GM12874 (cell line): Measurements from ENCODE around the gene SLX4IP.

Experiments used
- TF ChIP-seq, protein P1 (sequence below): IDR thresholded peaks from 2 replicates; pipeline ENCODE4 v1.5.1; 2011; ENCODE audit warnings: low read depth, mild to moderate bottlenecking, control low read depth, low read length, moderate library complexity; ENCODE audit not compliant: insufficient read depth

Gene SLX4IP

DNA sequence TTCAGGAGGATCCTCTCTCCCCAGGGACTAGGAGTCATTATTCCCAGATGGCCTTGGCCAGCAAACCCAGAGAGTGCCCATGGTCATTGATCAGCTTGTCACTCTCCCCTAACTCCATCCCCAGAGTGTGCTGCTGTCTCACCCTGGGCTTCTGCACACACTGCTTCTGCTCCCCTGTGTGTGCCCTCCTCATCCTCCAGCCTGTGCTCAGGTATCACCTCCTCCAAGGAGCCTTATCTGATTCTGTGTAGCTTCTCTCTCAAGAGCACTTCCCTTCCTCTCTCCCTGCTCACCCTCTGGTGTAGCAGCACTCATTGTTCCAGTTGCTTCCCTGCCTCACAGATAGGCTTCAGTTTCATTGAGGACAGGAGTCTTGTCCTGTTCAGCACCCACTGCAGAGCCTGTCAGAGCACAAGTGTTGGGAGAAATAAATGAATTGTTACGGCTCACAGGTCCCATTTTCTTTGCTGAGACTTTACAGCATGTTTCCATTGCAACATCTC is 136.3 kb downstream of the SLX4IP start:
- TF ChIP-seq, protein P1, sequence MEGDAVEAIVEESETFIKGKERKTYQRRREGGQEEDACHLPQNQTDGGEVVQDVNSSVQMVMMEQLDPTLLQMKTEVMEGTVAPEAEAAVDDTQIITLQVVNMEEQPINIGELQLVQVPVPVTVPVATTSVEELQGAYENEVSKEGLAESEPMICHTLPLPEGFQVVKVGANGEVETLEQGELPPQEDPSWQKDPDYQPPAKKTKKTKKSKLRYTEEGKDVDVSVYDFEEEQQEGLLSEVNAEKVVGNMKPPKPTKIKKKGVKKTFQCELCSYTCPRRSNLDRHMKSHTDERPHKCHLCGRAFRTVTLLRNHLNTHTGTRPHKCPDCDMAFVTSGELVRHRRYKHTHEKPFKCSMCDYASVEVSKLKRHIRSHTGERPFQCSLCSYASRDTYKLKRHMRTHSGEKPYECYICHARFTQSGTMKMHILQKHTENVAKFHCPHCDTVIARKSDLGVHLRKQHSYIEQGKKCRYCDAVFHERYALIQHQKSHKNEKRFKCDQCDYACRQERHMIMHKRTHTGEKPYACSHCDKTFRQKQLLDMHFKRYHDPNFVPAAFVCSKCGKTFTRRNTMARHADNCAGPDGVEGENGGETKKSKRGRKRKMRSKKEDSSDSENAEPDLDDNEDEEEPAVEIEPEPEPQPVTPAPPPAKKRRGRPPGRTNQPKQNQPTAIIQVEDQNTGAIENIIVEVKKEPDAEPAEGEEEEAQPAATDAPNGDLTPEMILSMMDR, result no peak

DNA sequence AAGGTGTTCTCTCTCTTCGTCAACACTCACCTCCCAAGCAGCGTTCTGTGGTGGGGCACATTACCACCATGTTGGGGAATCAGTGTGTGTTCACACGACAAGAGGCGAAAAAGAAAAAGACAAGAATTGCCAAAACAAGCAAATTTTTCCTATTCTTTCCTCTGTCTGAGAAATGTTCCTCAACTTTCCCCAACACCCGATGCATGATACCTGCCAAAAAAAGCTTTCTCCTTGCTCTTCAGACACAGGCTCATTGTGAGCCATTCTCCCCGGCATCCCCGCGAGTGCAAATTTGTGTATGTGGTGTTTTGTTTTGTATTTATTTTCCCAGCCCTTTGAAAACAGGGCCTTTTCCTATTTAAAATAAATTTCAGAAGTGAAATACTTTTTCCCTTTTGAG is 137.7 kb downstream of the SLX4IP start:
- TF ChIP-seq, protein P1, result no peak

DNA sequence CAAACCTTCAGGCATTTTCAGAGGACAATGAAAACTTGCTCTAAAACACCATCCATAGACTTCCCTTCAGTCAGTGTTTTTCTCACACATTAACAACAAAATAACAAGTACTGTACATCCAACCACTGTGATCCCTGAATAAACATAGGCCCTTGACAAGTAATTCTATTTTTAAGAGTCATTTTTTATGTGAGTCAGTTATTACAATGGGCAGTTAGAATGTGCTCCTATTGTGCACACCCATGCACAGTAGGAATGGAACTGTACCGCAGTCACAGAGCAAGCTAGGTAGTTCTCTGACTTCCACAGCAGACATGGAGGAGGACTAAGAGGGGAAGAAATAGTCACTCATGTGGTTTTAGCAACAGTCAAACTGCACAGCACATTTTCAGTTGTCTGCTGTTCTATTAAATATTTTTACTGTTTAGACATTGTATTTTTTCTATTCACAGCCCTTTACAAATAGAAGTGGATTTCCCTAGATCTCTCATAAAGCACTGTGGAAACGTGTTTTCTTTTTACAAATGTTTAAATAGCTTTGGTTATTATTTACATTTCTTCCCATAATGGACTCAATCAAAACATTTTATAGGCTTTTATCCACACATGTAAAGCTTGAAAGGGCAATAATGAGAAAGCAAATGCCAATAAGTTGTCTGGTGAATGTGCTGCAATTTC is 138.3 kb downstream of the SLX4IP start:
- TF ChIP-seq, protein P1, result no peak

DNA sequence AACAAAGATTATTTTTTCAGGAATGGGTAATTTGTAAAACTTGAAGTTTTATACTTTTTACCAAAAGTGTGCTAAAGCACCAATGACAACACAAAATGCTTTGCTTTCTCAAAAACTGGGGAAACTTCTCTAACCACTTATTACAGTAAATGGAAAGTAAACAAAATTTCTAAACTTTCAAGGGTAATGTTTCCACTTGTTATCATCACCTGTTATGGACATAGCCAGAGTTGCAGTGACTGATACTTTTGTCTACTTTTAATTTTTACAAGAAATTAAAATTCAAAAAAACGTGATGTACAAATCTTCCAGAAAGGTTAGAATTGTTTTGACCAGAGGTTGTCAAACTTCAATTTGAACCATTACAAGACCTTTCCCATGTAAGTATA is 138.8 kb downstream of the SLX4IP start:
- TF ChIP-seq, protein P1, result no peak

DNA sequence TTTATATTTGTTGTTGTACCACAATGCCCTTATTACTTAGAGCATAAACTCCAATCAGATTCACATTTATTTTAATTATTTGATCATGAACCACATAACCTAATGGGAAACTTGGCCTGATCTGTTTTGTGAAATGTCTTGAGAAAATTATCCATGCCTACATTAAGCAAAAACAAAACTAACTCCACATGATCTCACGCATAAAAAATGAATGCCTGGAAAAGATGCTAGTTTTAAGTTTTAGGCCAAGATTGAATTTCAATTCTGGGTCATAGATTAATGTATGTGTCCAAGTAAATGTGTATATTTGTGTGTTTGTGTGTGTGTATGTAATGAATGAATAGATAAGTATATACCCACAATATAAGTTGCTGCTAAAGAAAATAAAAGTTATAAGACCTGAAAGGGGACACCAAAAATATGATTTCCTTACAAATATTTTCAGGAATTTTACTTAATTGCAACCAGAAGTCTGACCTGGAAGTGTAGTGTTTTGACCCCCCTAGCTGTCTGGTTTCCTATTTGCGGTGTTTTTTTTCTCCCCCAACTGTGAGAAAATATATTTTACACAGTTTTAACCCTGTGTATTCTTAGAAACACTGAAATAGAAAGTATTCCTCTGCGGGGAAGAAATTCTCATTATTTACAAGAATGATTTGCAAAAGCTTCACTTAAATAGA is 141.4 kb downstream of the SLX4IP start:
- TF ChIP-seq, protein P1, result no peak

DNA sequence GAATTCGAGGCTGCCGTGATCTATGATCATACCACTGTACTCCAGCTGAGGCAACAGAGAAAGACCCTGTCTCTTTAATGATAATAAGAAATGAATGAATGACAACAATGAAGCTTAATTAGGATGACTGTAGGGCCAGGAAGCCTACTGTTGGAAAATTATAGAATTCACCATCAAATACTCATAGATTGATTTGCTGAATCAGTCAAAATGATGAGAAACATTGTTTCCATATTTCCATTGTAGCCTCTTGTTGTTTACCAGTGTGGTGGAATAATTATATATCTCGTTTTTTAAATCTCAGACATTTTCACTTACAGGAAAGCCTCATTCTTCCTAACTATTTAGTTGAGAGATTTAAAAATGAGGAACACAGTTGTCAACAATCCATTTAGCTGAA is 142.5 kb downstream of the SLX4IP start:
- TF ChIP-seq, protein P1, result no peak

DNA sequence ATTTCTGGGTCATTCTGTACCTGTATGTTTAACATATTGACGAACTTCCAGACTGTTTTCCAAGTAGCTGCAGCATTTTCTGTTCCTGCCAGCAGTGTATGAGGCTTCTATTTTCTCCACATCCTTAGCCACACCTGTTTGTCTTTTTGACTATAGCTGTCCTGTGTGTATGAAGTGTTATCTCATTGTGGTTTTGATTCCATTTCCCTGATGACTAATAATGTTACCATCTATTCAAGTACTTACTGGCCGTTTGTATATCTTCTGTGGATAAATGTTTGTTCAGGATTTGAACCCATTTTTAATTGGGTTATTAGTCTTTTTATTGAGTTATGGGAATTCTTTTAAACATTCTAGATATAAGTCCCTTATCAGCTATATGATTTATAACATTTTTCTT is 143.5 kb downstream of the SLX4IP start:
- TF ChIP-seq, protein P1, result no peak
